H1 (cell line): ENCODE results near the gene APOL3. TPM values are rescaled to one million over a fixed set of nuclear protein-coding genes. Genes with fewer than 3 reads are reported as not detected.
"Not testable (repeated sequence)": the region's sequence is repeated elsewhere in the genome, so short reads cannot be mapped to it uniquely, and the experiment has no call there.

Source experiments
- CTCF ChIA-PET: fragments of 300-600 bp; sonication (Branson Sonifier 250); formaldehyde crosslinking; loops from one replicate; lab custom pipeline; 2021; ENCODE audit not compliant: partially characterized antibody; lab: Charles Lee
- POLR2A ChIA-PET: fragments of 300-600 bp; sonication (Branson Sonifier 250); formaldehyde crosslinking; loops from one replicate; lab custom pipeline; 2021; ENCODE audit warnings: inconsistent platforms; ENCODE audit not compliant: partially characterized antibody; lab: Charles Lee
- DNase-seq, 2 experiments: peaks; one replicate each; pipeline versions ENCODE4 v3.0.0 to v3.0.0-alpha.2; 2010 to 2022; ENCODE audit warnings: low spot score in 2 of 2, low read depth in 1 of 2, mixed read lengths in 1 of 2
- FAIRE-seq: peaks from 2 replicates; lab custom pipeline; 2011; peaks lifted over from hg19 to GRCh38; lab: Jason Lieb, UNC
- H2AFZ ChIP-seq: 2 replicates; pipeline ENCODE4 v1.8.1; 2012; ENCODE audit warnings: low read length, inconsistent platforms
- H2AK5ac ChIP-seq: 2 replicates; pipeline ENCODE4 v1.6.1; 2013; ENCODE audit warnings: low read depth, low read length
- H2BK120ac ChIP-seq: replicated peaks from 2 replicates; pipeline ENCODE3; 2013; ENCODE audit warnings: low read depth, low read length, inconsistent platforms
- H2BK12ac ChIP-seq: 2 replicates; pipeline ENCODE4 v1.6.1; 2013; ENCODE audit warnings: low read depth, low read length
- H2BK15ac ChIP-seq: 2 replicates; pipeline ENCODE4 v1.6.1; 2013; ENCODE audit warnings: low read length
- H2BK20ac ChIP-seq: 2 replicates; pipeline ENCODE4 v1.6.1; 2013; ENCODE audit warnings: low read length
- H2BK5ac ChIP-seq: 2 replicates; pipeline ENCODE4 v1.6.1; 2013; ENCODE audit warnings: low read depth, low read length
- H3K14ac ChIP-seq: 2 replicates; pipeline ENCODE4 v1.6.1; 2013; ENCODE audit warnings: inconsistent platforms; ENCODE audit not compliant: insufficient read length
- H3K18ac ChIP-seq: 2 replicates; pipeline ENCODE4 v1.6.1; 2013; ENCODE audit warnings: low read length; ENCODE audit errors: extremely low read depth
- H3K23ac ChIP-seq: 2 replicates; pipeline ENCODE4 v1.6.1; 2013; ENCODE audit warnings: inconsistent platforms; ENCODE audit not compliant: insufficient read length
- H3K23me2 ChIP-seq: 2 replicates; pipeline ENCODE4 v1.6.1; 2013; ENCODE audit warnings: low read depth, low read length
- H3K27ac ChIP-seq: 2 replicates; pipeline ENCODE4 v1.6.1; 2011; ENCODE audit warnings: low read depth, low read length, inconsistent platforms
- H3K27me3 ChIP-seq, 4 experiments: replicated peaks in 1 of 4; 1 replicate in 1 of 4; 2 replicates in 3 of 4; pipeline versions ENCODE4 v1.6.1 to v1.8.1; 2011 to 2013; ENCODE audit warnings: low read length in 3 of 4, mild to moderate bottlenecking in 3 of 4, inconsistent platforms in 2 of 4, mixed read lengths in 2 of 4, moderate library complexity in 1 of 4; ENCODE audit not compliant: control insufficient read depth in 3 of 4, insufficient read depth in 3 of 4; ENCODE audit errors: extremely low read depth in 1 of 4
- H3K36me3 ChIP-seq, 4 experiments: 2 replicates each; pipeline versions ENCODE4 v1.6.1 to v1.8.1; 2011 to 2013; ENCODE audit warnings: mild to moderate bottlenecking in 4 of 4, low read length in 3 of 4, moderate library complexity in 2 of 4, control low read depth in 1 of 4, inconsistent platforms in 1 of 4; ENCODE audit not compliant: insufficient read depth in 4 of 4, control insufficient read depth in 2 of 4
- H3K4ac ChIP-seq: replicated peaks from 2 replicates; pipeline ENCODE3; 2013; ENCODE audit warnings: low read length, low read depth, mixed read lengths, inconsistent platforms; ENCODE audit not compliant: insufficient read length
- H3K4me1 ChIP-seq, 4 experiments: replicated peaks in 1 of 4; 1 replicate in 1 of 4; 2 replicates in 3 of 4; pipeline versions ENCODE4 v1.6.1 to v1.8.1; 2011 to 2013; ENCODE audit warnings: low read length in 3 of 4, inconsistent platforms in 2 of 4, mixed read lengths in 1 of 4; ENCODE audit not compliant: insufficient read depth in 4 of 4, control insufficient read depth in 3 of 4
- H3K4me2 ChIP-seq, 2 experiments: 2 replicates each; pipeline versions ENCODE4 v1.6.1 to v1.8.1; 2011 to 2013; ENCODE audit warnings: low read depth in 2 of 2, low read length in 2 of 2, control low read depth in 1 of 2, inconsistent platforms in 1 of 2, mild to moderate bottlenecking in 1 of 2; ENCODE audit not compliant: insufficient read depth in 1 of 2
- H3K4me3 ChIP-seq, 4 experiments: fragments of 200-600, 300-600 bp in 1 of 4; sonication (generic), shearing (Covaris generic), sonication (Bioruptor Twin) in 1 of 4; 2 replicates each; pipeline versions ENCODE4 v1.5.1 to v1.8.1; 2011 to 2016; ENCODE audit warnings: low read length in 4 of 4, low read depth in 3 of 4, control low read depth in 2 of 4, inconsistent platforms in 2 of 4, mild to moderate bottlenecking in 2 of 4, mixed read lengths in 1 of 4, moderate library complexity in 1 of 4; ENCODE audit not compliant: insufficient read depth in 2 of 4; ENCODE audit errors: extremely low read depth in 1 of 4
- H3K56ac ChIP-seq: replicated peaks from 2 replicates; pipeline ENCODE3; 2013; ENCODE audit warnings: low read depth, mild to moderate bottlenecking, mixed read lengths, low read length, inconsistent platforms; ENCODE audit not compliant: insufficient read length
- H3K79me1 ChIP-seq: 2 replicates; pipeline ENCODE4 v1.6.1; 2013; ENCODE audit warnings: low read depth, low read length, control low read depth
- H3K79me2 ChIP-seq, 2 experiments: 2 replicates each; pipeline versions ENCODE4 v1.6.1 to v1.8.1; 2012 to 2013; ENCODE audit warnings: low read length in 2 of 2, mild to moderate bottlenecking in 2 of 2, inconsistent platforms in 1 of 2; ENCODE audit not compliant: insufficient read depth in 2 of 2, control insufficient read depth in 1 of 2
- H3K9ac ChIP-seq, 4 experiments: replicated peaks in 1 of 4; 1 replicate in 1 of 4; 2 replicates in 3 of 4; pipeline versions ENCODE4 v1.6.1 to v1.8.1; 2011 to 2013; ENCODE audit warnings: low read depth in 3 of 4, low read length in 3 of 4, control low read depth in 2 of 4, mild to moderate bottlenecking in 2 of 4, moderate library complexity in 2 of 4, inconsistent platforms in 1 of 4; ENCODE audit errors: extremely low read depth in 1 of 4
- H3K9me3 ChIP-seq, 2 experiments: 2 replicates each; pipeline versions ENCODE4 v1.6.1 to v1.8.1; 2012 to 2013; ENCODE audit warnings: mild to moderate bottlenecking in 2 of 2, moderate library complexity in 2 of 2, control low read depth in 1 of 2, inconsistent platforms in 1 of 2, low read depth in 1 of 2, low read length in 1 of 2, mixed read lengths in 1 of 2; ENCODE audit not compliant: insufficient read depth in 2 of 2
- H4K20me1 ChIP-seq, 2 experiments: replicated peaks in 1 of 2; 2 replicates each; pipeline versions ENCODE3 to v1.8.1; 2011 to 2013; ENCODE audit warnings: inconsistent platforms in 2 of 2, low read length in 2 of 2, mild to moderate bottlenecking in 1 of 2; ENCODE audit not compliant: insufficient read depth in 2 of 2, control insufficient read depth in 1 of 2
- H4K5ac ChIP-seq: 2 replicates; pipeline ENCODE4 v1.6.1; 2013; ENCODE audit warnings: low read length, low read depth, mixed read lengths, inconsistent platforms; ENCODE audit not compliant: insufficient read length
- H4K8ac ChIP-seq: 2 replicates; pipeline ENCODE4 v1.8.0; 2013; ENCODE audit warnings: mild to moderate bottlenecking, moderate library complexity, low read length, inconsistent platforms; ENCODE audit not compliant: insufficient read depth; ENCODE audit errors: extremely low read depth
- H4K91ac ChIP-seq: replicated peaks from 2 replicates; pipeline ENCODE3; 2013; ENCODE audit warnings: low read length, mixed read lengths, inconsistent platforms; ENCODE audit not compliant: insufficient read length
- WGBS, 2 experiments: shearing (Covaris generic) in 1 of 2; methylation state at CpG; one replicate each; pipeline versions ENCODE4 v1.1.6 to v1.1.7; 2013 to 2015; ENCODE audit warnings: low lambda C conversion rate in 2 of 2, mixed read lengths in 2 of 2, inconsistent platforms in 1 of 2, low coverage in 1 of 2, missing lambda C conversion rate in 1 of 2; ENCODE audit not compliant: insufficient replicate concordance in 2 of 2, insufficient coverage in 1 of 2, insufficient read length in 1 of 2; ENCODE audit errors: extremely low coverage in 1 of 2, missing lambda C conversion rate in 1 of 2; 5-methylcytosine and 5-hydroxymethylcytosine counted together
- polyA plus RNA-seq, 7 experiments: library from polyadenylated mRNA; depleted of rRNA in 3 of 7; stranded (reverse) in 5 of 7; unstranded in 2 of 7; fragments of >200 nt in 5 of 7; fragments of 200-250 nt in 2 of 7; gene quantifications; 1 replicate in 5 of 7; 2 replicates in 1 of 7; 4 replicates in 1 of 7; pipeline versions ENCODE4 v1.2.1 to v1.2.3, GENCODE V29; 2011 to 2013; ENCODE audit warnings: missing spikeins in 2 of 7, mixed read lengths in 2 of 7
- total RNA-seq: library from RNA; stranded (reverse); fragmentation: NEBNext Ultra II Directional; extraction: Animal tissue kit (Norgen Biotek cat#: 25700); gene quantifications from 2 replicates; pipeline ENCODE4 v1.2.1, GENCODE V29; 2021

APOL3 gene
- total and polyA plus RNA-seq, 2 of the 8 experiments (the other 6 are each of a cell fraction or from before 2014, with no cell fraction given), result 0.12 TPM; not detected in 1

- CTCF ChIA-PET, result interaction anchor here (1.9 kb wide), 1 partner anchor 9 kb away, joined by 5 read pairs; no protein-coding TSS in a partner anchor
- H2AFZ ChIP-seq, H2BK15ac ChIP-seq, H3K9me3 ChIP-seq, H3K4me2 ChIP-seq, H3K4ac ChIP-seq, H4K91ac ChIP-seq, H3K79me1 ChIP-seq, H3K9ac ChIP-seq, H3K4me3 ChIP-seq, H4K8ac ChIP-seq, H3K27me3 ChIP-seq, H3K14ac ChIP-seq, H2BK5ac ChIP-seq, H3K23me2 ChIP-seq, H3K79me2 ChIP-seq, H2BK120ac ChIP-seq, H3K36me3 ChIP-seq, DNase-seq, H4K20me1 ChIP-seq, H2BK20ac ChIP-seq, H3K4me1 ChIP-seq, H4K5ac ChIP-seq, H3K56ac ChIP-seq, H3K18ac ChIP-seq, H2AK5ac ChIP-seq, H3K27ac ChIP-seq, H2BK12ac ChIP-seq, H3K23ac ChIP-seq, POLR2A ChIA-PET: not testable (repeated sequence)
- peak; percentile 36 for FAIRE-seq
- WGBS, 2 experiments, result 90% methylated on average over 3 of the region's 6 CpGs; no CpG with 5 or more reads in 1 of the 2 experiments
Observed at GRCh38 chr22:36187862-36188261, 27.3 kb upstream of the APOL3 start.
